ENCODE measurements around the gene TENM3. TPM values are rescaled to one million over a fixed set of nuclear protein-coding genes. Genes with fewer than 3 reads are reported as not detected.

The TENM3 gene
- polyA plus RNA-seq, 1 of the 3 experiments (the other 2 are of a cell fraction), result 10.4 TPM

DNA sequence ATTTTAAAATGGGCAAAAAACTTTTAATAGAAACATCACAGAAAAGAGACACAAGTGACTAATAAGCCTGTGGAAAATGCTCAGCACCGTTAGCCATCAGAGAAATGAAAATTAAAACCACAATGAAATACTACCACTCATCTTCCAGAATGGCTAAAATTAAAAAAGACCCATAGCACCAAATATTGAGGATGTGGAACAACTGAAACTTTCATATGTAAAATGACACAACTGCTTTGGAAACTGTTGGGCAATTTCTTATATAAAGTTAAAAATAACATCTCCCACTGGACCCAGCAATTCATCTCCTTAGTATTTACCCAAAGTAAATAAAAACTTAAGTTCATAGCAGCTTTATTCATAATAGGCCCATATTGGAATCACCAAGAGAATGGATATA is 94.2 kb downstream of the TENM3 start (continued):
- TF ChIP-seq TAF1 (IDR thresholded peaks at IDR 0.05; ENCODE audit: borderline replicate concordance, low read depth, low read length) (no peak), SMC3 (IDR thresholded peaks at IDR 0.05; ENCODE audit: low read depth, low read length) (no peak), FOSL2 (IDR thresholded peaks at IDR 0.05; ENCODE audit: borderline replicate concordance, low read depth) (no peak), GABPA (IDR thresholded peaks at IDR 0.05; ENCODE audit: low read depth) (no peak)

- DNase-seq, result no peak
- H3F3A ChIP-seq (replicated peaks; ENCODE audit: insufficient read depth), result peaks cover 5% of the 10 kb centered on the region
- no peak overlapping the region for H3K27ac ChIP-seq (ENCODE audit: low read depth in 2 of 2, low read length in 1 of 2)
- no peaks in the 10 kb centered on the region for H3K79me2 ChIP-seq (ENCODE audit: insufficient read depth)
- H3K4me3 ChIP-seq (ENCODE audit: low read depth in 2 of 2, low read length in 1 of 2), result no peak overlapping the region
- H3K9me2 ChIP-seq, result no peaks in the 10 kb centered on the region
- H3K9me3 ChIP-seq, result no peaks in the 10 kb centered on the region
- H3K4me1 ChIP-seq (ENCODE audit: control insufficient read depth in 1 of 2, insufficient read depth in 2 of 2, low read depth in 1 of 2, low read length in 1 of 2), result no peaks in the 10 kb centered on the region; a peak in 1 of 4 replicates
- H3K36me3 ChIP-seq (replicated peaks in 1 of 2; ENCODE audit: control insufficient read depth in 1 of 2, insufficient read depth in 2 of 2, low read length in 1 of 2), result no peaks in the 10 kb centered on the region
- CTCF ChIA-PET, result no interaction called here
- WGBS (ENCODE audit: low lambda C conversion rate), result 91% methylated on average over 3 of the region's 3 CpGs
- TF ChIP-seq TEAD4 (IDR thresholded peaks at IDR 0.05; ENCODE audit: borderline replicate concordance, insufficient read depth), result no peak
- no peak for TF ChIP-seq ZBTB33 (IDR thresholded peaks at IDR 0.05; ENCODE audit: borderline replicate concordance, low read depth)
- TF ChIP-seq GABPA (IDR thresholded peaks at IDR 0.05; ENCODE audit: low read depth), result no peak
- TF ChIP-seq SIN3A (IDR thresholded peaks at IDR 0.05; ENCODE audit: borderline replicate concordance, low read depth, low read length), result no peak
- no peak for TF ChIP-seq FOSL2 (IDR thresholded peaks at IDR 0.05; ENCODE audit: borderline replicate concordance, low read depth)
- TF ChIP-seq GATA2 (CRISPR knock-in tag; IDR thresholded peaks at IDR 0.05), result no peak
- TF ChIP-seq EZH2phosphoT487 (IDR thresholded peaks at IDR 0.05; ENCODE audit: borderline replicate concordance, low read depth), result no peak
- no peak for TF ChIP-seq REST (IDR thresholded peaks at IDR 0.05; ENCODE audit: low read depth, low read length)
- TF ChIP-seq RXRA (IDR thresholded peaks at IDR 0.05; ENCODE audit: borderline replicate concordance, low read depth), result no peak
- TF ChIP-seq MEF2A (IDR thresholded peaks at IDR 0.05; ENCODE audit: borderline replicate concordance, low read depth), result no peak
- no peak for TF ChIP-seq RFX5 (IDR thresholded peaks at IDR 0.05; ENCODE audit: low read length)
- TF ChIP-seq RCOR1 (IDR thresholded peaks at IDR 0.05; ENCODE audit: low read length), result no peak
- TF ChIP-seq FOXM1 (IDR thresholded peaks at IDR 0.05; ENCODE audit: low read depth), result no peak
- no peak overlapping the region for H2AFZ ChIP-seq (ENCODE audit: low read depth)
- POLR2A ChIA-PET, result no interaction called here
- no peaks in the 10 kb centered on the region for H4K20me1 ChIP-seq (ENCODE audit: insufficient read depth)
- no peak overlapping the region for H3K9ac ChIP-seq
- H3K27me3 ChIP-seq (ENCODE audit: insufficient read depth), result no peaks in the 10 kb centered on the region
- no peak overlapping the region for H3K4me2 ChIP-seq
These were observed 94.9 kb downstream of the TENM3 start for GRCh38 chr4:182338063-182338462.
